OCI-LY3 (cell line): ENCODE data around the gene NUAK2.

Experiments used
- CTCF ChIP-seq: fragments of 200-600, 300-600 bp; sonication (generic); IDR thresholded peaks from 2 replicates; pipeline ENCODE4 v1.5.1; 2014; ENCODE audit warnings: antibody characterized with exemption, low read length, low read depth
- EZH2phosphoT487 ChIP-seq: fragments of 200-600 bp; shearing (Covaris generic); IDR thresholded peaks from 2 replicates; pipeline ENCODE4 v1.6.1; 2018; ENCODE audit warnings: antibody characterized with exemption, mixed run types, low read depth

- TF ChIP-seq CTCF (no peak), EZH2phosphoT487 (no peak)
Measured at GRCh38 chr1:205337481-205337880, 15.9 kb upstream of the NUAK2 start.
